ENCODE measurements around the gene CNTN5. TPM values are rescaled to one million over a fixed set of nuclear protein-coding genes. Genes with fewer than 3 reads are reported as not detected.

CNTN5 gene
- polyA plus RNA-seq, 1 donor from 2014 or later = 1.1 TPM

GRCh38 chr11:100190395-100190794, 1169.6 kb downstream of the CNTN5 start:
- Histone ChIP-seq H3K79me2 (replicated peaks; ENCODE audit: insufficient read depth, low read length) (no peaks in the 10 kb centered on the region), H3K27ac (ENCODE audit: low read length) (no peak overlapping the region)

GRCh38 chr11:100192181-100192580, 1171.4 kb downstream of the CNTN5 start:
- H3K9me2 ChIP-seq (ENCODE audit: insufficient read depth, low read length) = no peaks in the 10 kb centered on the region
- no peaks in the 10 kb centered on the region for H3F3A ChIP-seq (ENCODE audit: insufficient read depth, low read length, poor library complexity, severe bottlenecking)
- H3K27me3 ChIP-seq (ENCODE audit: insufficient read depth, low read depth, low read length) = no peaks in the 10 kb centered on the region
- TF ChIP-seq MXI1 (conservative IDR thresholded peaks at IDR 0.05; ENCODE audit: poor library complexity, severe bottlenecking) (no peak), CTCF (IDR thresholded peaks at IDR 0.05; ENCODE audit: poor library complexity, severe bottlenecking) (no peak)
- no peak overlapping the region for H3K4me3 ChIP-seq (ENCODE audit: low read length)
- no peaks in the 10 kb centered on the region for H3K9me3 ChIP-seq (ENCODE audit: low read length)
- no peak overlapping the region for H3K4me2 ChIP-seq (ENCODE audit: low read length)
- H2AFZ ChIP-seq (ENCODE audit: low read depth, low read length) = no peak overlapping the region
- no peak overlapping the region for H3K9ac ChIP-seq (ENCODE audit: low read length)
- no peak overlapping the region for H3K27ac ChIP-seq (ENCODE audit: low read length)
- no peaks in the 10 kb centered on the region for H3K79me2 ChIP-seq (replicated peaks; ENCODE audit: insufficient read depth, low read length)
- no peaks in the 10 kb centered on the region for H4K20me1 ChIP-seq (ENCODE audit: insufficient read depth)
- no peaks in the 10 kb centered on the region for H3K36me3 ChIP-seq (ENCODE audit: insufficient read depth, low read length)

More at GRCh38 chr11:100190395-100190794, 1169.6 kb downstream of the CNTN5 start:
- Histone ChIP-seq H3F3A (ENCODE audit: insufficient read depth, low read length, poor library complexity, severe bottlenecking) (no peaks in the 10 kb centered on the region), H3K9ac (ENCODE audit: low read length) (no peak overlapping the region), H3K9me2 (ENCODE audit: insufficient read depth, low read length) (no peaks in the 10 kb centered on the region), H2AFZ (ENCODE audit: low read depth, low read length) (no peak overlapping the region), H3K4me3 (ENCODE audit: low read length) (no peak overlapping the region), H3K4me2 (ENCODE audit: low read length) (no peak overlapping the region), H3K36me3 (ENCODE audit: insufficient read depth, low read length) (no peaks in the 10 kb centered on the region), H4K20me1 (ENCODE audit: insufficient read depth) (no peaks in the 10 kb centered on the region), H3K27me3 (ENCODE audit: insufficient read depth, low read depth, low read length) (no peaks in the 10 kb centered on the region), H3K9me3 (ENCODE audit: low read length) (no peaks in the 10 kb centered on the region)
- no peak for TF ChIP-seq SMC3 (conservative IDR thresholded peaks at IDR 0.05; ENCODE audit: poor library complexity)
- TF ChIP-seq MXI1 (conservative IDR thresholded peaks at IDR 0.05; ENCODE audit: poor library complexity, severe bottlenecking) = no peak
- TF ChIP-seq POLR2AphosphoS5 (IDR thresholded peaks at IDR 0.05) = no peak
- TF ChIP-seq TAF1 (IDR thresholded peaks at IDR 0.05; ENCODE audit: low read depth) = no peak
- no peak for TF ChIP-seq RAD21 (conservative IDR thresholded peaks at IDR 0.05)
- TF ChIP-seq REST (IDR thresholded peaks at IDR 0.05; ENCODE audit: borderline replicate concordance) = no peak
- TF ChIP-seq EZH2 (IDR thresholded peaks at IDR 0.05; ENCODE audit: borderline replicate concordance, insufficient read depth, low read length, poor library complexity, severe bottlenecking) = no peak
- no peak for TF ChIP-seq EP300 (conservative IDR thresholded peaks at IDR 0.05; ENCODE audit: poor library complexity, severe bottlenecking)
- no peak for TF ChIP-seq CTCF (IDR thresholded peaks at IDR 0.05; ENCODE audit: poor library complexity, severe bottlenecking)
